Measurements from ENCODE around the gene DMD. TPM values are rescaled to one million over a fixed set of nuclear protein-coding genes. Genes with fewer than 3 reads are reported as not detected.

DMD gene
- polyA plus RNA-seq, 2 of the 4 experiments (the other 2 are of a cell fraction): 0.03 TPM; not detected in 1

- no peak for TF ChIP-seq CTCF (IDR thresholded peaks at IDR 0.05)
- no peak for TF ChIP-seq ATOH8 (CRISPR knock-in tag; IDR thresholded peaks at IDR 0.05; ENCODE audit: low read depth)
- Histone ChIP-seq H3K4me2 (no peak overlapping the region), H3K4me1 (no peaks in the 10 kb centered on the region), H3K9me3 (no peaks in the 10 kb centered on the region), H3K27ac (no peak overlapping the region), H3K4me3 (no peak overlapping the region)
- WGBS (ENCODE audit: missing lambda C conversion rate): 8% methylated on average over 3 of the region's 3 CpGs
- DNase-seq (ENCODE audit: low read depth in 1 of 2, low spot score in 1 of 2) (no peak), FAIRE-seq (no peak), ATAC-seq (no peak)
- ChIA-PET POLR2A (no interaction called here), CTCF (no interaction called here)
Observed at GRCh38 chrX:31670245-31670644, 1541.1 kb downstream of the DMD start.

DNA sequence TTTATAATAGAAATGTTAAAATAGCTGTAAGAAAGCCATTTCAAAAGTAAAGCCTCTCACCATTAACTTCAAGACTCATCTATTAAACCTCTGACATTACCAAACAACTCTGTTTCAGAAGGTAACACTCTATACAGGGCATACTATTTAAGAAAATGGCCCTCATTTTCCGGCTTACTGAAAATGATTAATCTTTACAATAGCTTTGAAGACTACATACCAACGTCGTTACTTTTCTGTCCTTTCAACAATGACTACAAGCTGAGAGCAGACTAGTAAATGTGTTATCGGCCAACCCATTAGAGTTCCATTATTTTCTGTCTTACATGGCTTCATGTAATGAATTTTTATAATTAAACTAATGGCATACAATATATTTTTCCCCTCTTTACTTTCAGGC, 1545.9 kb downstream of the DMD start:
- H3K4me3 ChIP-seq: no peak overlapping the region
- H3K27ac ChIP-seq: no peak overlapping the region
- no peak for TF ChIP-seq ZFP36 (IDR thresholded peaks at IDR 0.05; ENCODE audit: borderline replicate concordance, partially characterized antibody)
- no peak for TF ChIP-seq FOSL2 (IDR thresholded peaks at IDR 0.05)
- TF ChIP-seq FOSL2 (CRISPR knock-in tag; IDR thresholded peaks at IDR 0.05): no peak
- no peak for TF ChIP-seq JUNB (IDR thresholded peaks at IDR 0.05)
- no peak for TF ChIP-seq HOXB5 (CRISPR knock-in tag; IDR thresholded peaks at IDR 0.05)
- no peak for TF ChIP-seq CEBPB (IDR thresholded peaks at IDR 0.05)
- no peak for TF ChIP-seq RCOR1 (IDR thresholded peaks at IDR 0.05; ENCODE audit: low read depth, low read length)
- no peak for TF ChIP-seq HMGXB4 (CRISPR knock-in tag; IDR thresholded peaks at IDR 0.05; ENCODE audit: borderline replicate concordance)
- TF ChIP-seq SREBF2 (IDR thresholded peaks at IDR 0.05): no peak
- TF ChIP-seq, protein P1, sequence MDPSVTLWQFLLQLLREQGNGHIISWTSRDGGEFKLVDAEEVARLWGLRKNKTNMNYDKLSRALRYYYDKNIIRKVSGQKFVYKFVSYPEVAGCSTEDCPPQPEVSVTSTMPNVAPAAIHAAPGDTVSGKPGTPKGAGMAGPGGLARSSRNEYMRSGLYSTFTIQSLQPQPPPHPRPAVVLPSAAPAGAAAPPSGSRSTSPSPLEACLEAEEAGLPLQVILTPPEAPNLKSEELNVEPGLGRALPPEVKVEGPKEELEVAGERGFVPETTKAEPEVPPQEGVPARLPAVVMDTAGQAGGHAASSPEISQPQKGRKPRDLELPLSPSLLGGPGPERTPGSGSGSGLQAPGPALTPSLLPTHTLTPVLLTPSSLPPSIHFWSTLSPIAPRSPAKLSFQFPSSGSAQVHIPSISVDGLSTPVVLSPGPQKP (IDR thresholded peaks at IDR 0.05; ENCODE audit: low read depth, low read length): no peak
- TF ChIP-seq POLR2A (IDR thresholded peaks at IDR 0.05; ENCODE audit: low read length): no peak
- TF ChIP-seq SMC3 (IDR thresholded peaks at IDR 0.05): no peak
- TF ChIP-seq, protein P2, sequence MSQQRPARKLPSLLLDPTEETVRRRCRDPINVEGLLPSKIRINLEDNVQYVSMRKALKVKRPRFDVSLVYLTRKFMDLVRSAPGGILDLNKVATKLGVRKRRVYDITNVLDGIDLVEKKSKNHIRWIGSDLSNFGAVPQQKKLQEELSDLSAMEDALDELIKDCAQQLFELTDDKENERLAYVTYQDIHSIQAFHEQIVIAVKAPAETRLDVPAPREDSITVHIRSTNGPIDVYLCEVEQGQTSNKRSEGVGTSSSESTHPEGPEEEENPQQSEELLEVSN (IDR thresholded peaks at IDR 0.05; ENCODE audit: borderline replicate concordance, low read depth): no peak
- TF ChIP-seq FOXS1 (CRISPR knock-in tag; IDR thresholded peaks at IDR 0.05): no peak
- no peak for TF ChIP-seq CHD4 (IDR thresholded peaks at IDR 0.05; ENCODE audit: borderline replicate concordance)
- ATAC-seq (no peak), DNase-seq (ENCODE audit: low read depth in 1 of 2, low spot score in 1 of 2) (no peak), FAIRE-seq (no peak)
- POLR2A ChIA-PET: no interaction called here
- 9% methylated on average over 4 of the region's 4 CpGs for WGBS (ENCODE audit: missing lambda C conversion rate)
- no peaks in the 10 kb centered on the region for H3K4me1 ChIP-seq
- H3K4me2 ChIP-seq: no peak overlapping the region
- no peaks in the 10 kb centered on the region for H3K9me3 ChIP-seq
- CTCF ChIA-PET: interaction anchor here (1.4 kb wide), 1 partner anchor 8 kb away, joined by 3 read pairs; no protein-coding TSS in a partner anchor

DNA sequence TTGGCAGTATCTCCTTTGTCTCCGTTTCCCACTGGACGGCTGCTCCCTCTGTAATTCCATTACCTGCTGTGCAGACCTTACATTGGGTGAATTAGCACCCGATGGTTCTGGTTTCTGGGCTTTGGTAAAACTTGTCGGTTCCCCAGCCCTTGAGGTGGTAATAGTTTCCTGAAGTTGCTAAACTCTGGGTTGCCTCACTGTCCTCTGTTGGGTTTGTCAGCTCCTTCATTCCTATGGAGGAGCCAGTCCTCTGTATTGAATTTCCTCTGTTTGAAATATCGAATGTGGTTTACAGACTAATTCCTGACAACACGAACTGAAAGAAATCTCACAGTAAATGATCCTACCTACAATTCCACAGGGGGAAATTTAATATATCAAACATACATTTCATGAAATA, 1548.2 kb downstream of the DMD start:
- TF ChIP-seq NPAS2 (CRISPR knock-in tag; IDR thresholded peaks at IDR 0.05; ENCODE audit: borderline replicate concordance) (no peak), HES2 (IDR thresholded peaks at IDR 0.05) (no peak), ESRRA (IDR thresholded peaks at IDR 0.05; ENCODE audit: borderline replicate concordance, low read length) (no peak), TFCP2L1 (CRISPR knock-in tag; IDR thresholded peaks at IDR 0.05) (no peak), RAD21 (conservative IDR thresholded peaks at IDR 0.05 in 1 of 2, IDR thresholded peaks at IDR 0.05 in 1 of 2) (no peak), EHF (CRISPR knock-in tag; IDR thresholded peaks at IDR 0.05) (no peak), RCOR1 (IDR thresholded peaks at IDR 0.05; ENCODE audit: low read depth, low read length) (no peak), ZFP36 (IDR thresholded peaks at IDR 0.05; ENCODE audit: borderline replicate concordance, partially characterized antibody) (no peak), CTCF (IDR thresholded peaks at IDR 0.05) (no peak), HOXA7 (CRISPR knock-in tag; IDR thresholded peaks at IDR 0.05) (no peak), MYC (IDR thresholded peaks at IDR 0.05; ENCODE audit: borderline replicate concordance, low read length) (no peak)
- CTCF ChIA-PET: no interaction called here
- H3K4me3 ChIP-seq: no peak overlapping the region
- FAIRE-seq (no peak), DNase-seq (ENCODE audit: low read depth in 1 of 2, low spot score in 1 of 2) (no peak), ATAC-seq (no peak)
- no peaks in the 10 kb centered on the region for H3K9me3 ChIP-seq
- no peaks in the 10 kb centered on the region for H3K4me1 ChIP-seq
- H3K27ac ChIP-seq: no peak overlapping the region
- POLR2A ChIA-PET: no interaction called here
- 13% methylated on average over 6 of the region's 6 CpGs for WGBS (ENCODE audit: missing lambda C conversion rate)
- no peak overlapping the region for H3K4me2 ChIP-seq

Data from A549 (cell line).